AG08396 (cell line): ENCODE data around the gene ACTL6A.

Experiments
- DNase-seq: peaks from one replicate; pipeline ENCODE4 v3.0.0; 2012; ENCODE audit warnings: low spot score, mixed read lengths

Gene ACTL6A

DNA sequence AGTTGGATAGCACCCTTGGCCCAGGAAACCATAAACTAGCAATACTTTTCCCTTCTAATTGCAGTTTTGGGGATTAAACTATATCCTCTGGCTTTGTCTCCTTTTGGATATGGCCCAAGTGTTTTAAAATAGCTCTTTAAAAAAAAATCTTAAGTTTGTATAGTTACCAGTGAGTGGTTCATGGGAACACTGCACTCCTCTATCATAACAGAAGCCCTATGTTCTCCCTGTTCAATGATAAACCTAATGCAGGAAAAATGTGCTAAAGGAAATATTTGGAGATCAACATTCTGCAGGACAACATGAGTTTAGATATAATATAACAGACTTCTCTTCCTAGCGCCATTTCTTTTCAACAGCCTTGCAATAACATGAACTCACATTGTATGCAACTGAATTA, 28.6 kb downstream of the ACTL6A start:
- no peak for DNase-seq

DNA sequence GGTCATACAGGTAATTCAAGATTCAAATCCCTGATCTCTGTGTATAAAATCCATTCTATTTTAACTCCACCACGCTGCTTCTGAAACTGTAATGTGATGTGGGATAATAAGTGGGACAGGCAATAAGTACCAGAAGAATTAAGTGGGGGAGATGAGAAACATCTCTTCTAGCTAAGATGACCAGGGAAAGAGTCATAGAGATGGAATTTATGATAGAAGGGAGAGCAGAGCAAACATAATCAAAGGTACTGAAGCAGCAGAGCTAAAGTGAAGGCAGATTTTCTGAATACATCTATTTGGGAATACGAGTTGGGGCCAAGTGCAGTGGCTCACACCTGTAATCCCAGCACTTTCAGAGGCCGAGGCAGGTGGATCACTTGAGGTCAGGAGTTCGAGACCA, 36.8 kb downstream of the ACTL6A start:
- no peak for DNase-seq

DNA sequence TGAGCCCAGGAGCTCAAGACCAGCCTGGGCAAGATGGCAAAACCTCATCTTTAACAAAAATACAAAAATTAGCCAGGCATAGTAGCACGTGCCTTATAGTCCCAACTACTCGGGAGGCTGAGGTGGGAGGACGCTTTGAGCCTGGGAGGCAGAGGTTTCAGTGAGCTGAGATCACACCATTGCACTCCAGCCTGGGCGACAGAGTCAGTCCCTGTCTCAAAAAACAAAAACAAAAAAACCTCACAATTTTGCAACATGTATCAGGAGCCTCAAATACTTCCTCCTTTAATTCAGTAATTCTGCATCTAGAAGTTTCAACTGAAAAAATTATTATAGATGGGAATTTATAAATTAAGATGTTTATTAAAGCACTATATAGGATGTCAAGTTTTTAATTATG, 40.6 kb downstream of the ACTL6A start:
- no peak for DNase-seq

DNA sequence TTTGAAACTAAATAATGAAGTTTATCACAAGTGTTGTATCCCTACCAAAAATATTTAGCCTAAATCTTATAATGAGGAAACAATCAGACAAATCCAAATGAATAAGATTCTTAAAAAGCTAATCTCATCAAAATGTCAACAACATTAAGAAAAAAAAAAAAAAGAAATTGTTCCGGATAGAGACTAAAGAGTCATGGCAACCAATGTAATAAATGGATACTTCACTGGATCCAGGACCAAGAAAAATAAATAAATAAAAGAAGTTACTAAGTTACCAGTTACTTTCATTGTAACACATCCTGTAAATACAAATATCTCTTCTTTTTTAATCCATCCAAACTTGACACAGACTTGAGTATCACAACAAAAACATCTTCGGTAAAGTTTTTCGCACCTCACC, 41.1 kb downstream of the ACTL6A start:
- DNase-seq, result no peak

DNA sequence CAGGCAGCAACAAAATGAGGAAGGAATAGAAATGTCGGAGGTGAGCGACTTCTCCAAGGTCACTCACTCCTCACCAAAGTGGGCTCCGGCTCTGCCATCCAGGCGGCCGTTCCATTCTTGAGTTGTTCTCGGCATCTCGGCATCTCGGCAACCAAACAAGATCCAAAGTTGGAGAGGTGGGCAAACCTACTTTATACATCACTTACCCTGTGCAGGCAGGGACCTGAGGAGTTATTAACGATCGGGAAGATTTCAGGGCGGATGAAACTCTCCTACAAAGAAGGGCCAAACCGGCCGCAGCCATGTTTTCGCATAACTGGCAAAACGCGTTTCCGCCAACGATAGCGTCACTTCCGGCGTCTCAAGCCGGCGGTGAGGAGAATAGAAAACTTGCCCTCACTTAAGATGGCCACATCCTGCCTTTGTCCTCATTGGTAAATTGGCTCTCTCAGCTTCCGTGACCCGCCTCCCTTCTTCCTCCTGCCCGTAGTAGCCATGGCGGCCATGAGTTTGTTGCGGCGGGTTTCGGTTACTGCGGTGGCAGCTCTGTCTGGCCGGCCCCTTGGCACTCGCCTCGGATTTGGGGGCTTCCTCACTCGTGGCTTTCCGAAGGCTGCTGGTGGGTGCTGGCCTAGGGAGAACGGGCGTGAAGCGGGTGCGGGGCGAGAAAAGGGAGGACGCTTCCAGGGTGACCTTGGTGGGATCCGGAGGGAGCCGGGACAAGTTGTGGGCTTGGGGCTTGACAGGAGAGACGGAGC, 41.8 kb downstream of the ACTL6A start, which contains the start of the genes MRPL47 and NDUFB5:
MRPL47 (minus strand) TSS at position 318 of the 758 bp plus-strand sequence; CDS start at position 304, 14 bp downstream.
NDUFB5 (plus strand) TSS at position 474 of the 758 bp plus-strand sequence; CDS start at position 496, 22 bp downstream.
- peak; percentile 92 for DNase-seq

DNA sequence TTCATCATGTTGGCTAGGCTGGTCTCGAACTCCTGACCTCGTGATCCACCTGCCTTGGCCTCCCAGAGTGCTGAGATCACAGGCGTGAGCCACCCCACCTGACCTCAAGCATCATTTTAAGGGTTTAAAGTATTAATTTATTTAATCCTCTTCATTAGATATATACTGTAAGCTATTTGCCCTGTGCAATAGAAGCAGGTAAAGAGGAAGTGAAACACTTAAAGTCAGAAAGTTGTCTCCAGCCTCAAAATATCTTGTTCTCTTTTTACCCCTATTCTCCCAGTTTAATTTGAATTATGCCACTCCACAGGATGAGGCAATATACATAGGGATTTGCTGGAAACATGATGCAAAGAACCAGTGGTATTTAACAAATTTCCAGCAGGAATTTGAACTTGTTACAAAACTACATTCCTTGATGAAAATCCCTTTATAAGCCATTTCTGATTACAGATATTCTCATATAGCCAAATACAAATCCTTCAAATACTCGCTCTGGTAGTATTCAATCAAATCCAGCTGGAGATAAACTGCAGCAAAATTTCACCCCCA, 43.9 kb downstream of the ACTL6A start:
- DNase-seq, result no peak

DNA sequence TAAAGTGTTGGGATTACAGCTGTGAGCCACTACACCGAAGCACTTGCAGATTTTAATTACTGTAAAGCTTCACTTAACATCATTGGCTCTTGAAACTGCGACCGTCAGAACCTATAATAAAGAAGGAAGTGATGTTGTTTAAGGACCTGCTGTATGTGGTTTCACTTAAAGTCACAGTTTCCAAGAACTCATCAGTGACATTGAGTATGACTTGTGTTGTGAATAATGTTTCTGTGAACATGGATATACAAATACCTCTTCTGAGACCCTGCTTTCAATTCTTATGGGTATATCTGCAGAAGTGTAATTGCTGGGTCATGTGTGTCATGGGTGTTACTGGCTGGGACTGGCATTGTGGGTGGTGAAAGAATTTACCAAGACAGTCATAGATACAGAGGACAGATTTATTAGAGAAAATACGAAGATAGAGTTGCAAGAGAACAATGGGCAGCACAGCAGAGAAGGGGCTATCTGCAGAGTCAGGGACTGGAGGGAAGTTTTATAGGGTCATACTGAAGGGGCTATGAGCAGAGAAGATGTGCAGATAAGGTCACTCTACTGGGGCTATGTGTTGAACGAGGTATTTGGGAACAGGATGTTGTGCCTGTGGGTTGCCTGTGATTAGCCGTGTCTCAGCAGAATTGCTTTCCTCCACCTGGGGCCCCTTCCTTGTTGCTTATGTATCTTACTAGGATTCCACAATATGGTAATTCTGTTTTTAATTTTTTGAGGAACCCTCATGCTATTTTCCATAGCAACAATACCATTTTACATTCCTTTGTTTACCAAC, 46.4 kb downstream of the ACTL6A start:
- DNase-seq, result no peak

DNA sequence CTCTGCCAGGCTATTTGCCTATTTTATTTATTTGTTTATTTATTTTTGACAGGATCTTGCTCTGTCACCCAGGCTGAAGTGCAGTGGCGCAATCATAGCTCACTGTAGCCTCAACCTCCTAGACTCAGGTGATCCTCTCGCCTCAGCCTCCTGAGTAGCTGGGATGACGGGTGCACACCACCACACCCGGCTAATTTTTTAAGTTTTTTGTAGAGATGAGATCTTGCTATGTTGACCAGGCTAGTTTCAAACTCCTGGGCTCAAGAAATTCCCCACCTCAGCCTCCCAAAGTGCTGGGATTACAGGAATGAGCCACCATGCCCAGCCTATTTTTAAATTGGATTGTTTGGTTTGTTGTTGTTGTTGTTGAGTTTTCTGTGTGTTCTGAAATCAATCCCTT, 47.3 kb downstream of the ACTL6A start:
- no peak for DNase-seq

DNA sequence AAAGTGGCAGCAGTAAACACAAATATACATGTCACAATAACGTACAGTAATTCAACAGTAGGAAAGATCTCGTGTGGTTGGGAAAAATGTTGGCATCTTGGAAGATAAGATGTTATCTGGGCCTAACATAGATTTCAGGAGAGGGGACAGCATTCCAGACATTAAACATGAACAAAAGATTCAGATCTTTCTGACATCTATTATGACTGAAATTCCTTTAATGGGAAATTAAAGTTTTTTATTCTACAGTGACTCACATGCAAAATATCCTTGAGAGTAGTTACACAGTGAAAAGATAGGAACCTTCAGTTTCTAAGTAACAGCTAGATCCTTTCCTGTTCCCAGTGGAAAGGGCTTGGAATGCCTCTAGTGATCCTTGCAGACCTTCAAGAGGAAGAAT, 51.1 kb downstream of the ACTL6A start:
- DNase-seq, result peak; percentile 12

DNA sequence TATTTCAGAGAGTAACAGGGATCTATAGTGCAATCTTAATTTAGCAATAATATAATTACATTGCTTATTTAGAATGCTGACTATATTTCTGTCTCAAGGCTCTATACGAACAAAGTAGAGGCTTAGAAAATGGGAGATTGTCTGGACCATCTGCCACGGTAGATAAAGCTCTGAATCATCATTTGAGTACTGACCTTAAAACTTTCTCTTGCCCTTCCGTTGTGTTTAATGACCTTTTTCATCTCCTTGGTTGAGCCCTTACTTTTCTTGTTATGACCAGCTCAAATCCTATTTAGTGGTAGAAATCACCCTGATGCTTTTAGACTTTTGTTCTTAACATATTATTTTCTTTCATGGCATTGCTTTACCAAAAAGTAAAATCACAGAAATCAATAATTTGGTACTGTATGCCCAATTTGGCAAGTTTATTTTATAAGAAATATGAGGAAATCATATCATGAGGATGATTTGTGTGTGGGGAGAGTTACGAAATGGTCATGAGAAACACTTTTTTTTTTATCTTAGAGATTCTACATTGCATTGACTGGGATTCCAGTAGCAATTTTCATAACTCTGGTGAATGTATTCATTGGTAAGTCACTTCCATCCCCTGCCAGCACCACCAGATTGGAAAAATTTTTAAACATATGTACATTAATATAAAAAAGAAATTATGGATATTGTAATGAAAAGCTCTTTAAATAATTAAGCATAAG, 52.9 kb downstream of the ACTL6A start:
- DNase-seq, result no peak

DNA sequence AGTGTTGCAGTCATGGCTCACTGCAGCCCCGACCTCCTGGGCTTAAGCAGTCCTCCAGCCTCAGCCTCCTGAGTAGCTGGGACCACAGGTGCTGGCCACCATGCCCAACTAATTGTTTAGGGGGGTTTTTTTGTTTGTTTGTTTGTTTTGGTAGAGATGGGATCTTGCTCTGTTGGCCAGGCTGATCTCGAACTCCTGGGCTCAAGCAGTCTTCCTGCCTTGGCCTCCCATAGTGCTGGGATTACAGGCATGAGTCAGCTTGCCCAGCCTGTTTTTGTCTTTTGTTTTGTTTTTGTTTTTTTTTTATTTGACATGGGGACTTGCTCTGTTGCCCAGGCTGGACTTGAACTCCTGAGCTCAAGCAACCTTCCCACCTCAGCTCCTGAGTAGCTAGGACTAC, 59.3 kb downstream of the ACTL6A start:
- no peak for DNase-seq

DNA sequence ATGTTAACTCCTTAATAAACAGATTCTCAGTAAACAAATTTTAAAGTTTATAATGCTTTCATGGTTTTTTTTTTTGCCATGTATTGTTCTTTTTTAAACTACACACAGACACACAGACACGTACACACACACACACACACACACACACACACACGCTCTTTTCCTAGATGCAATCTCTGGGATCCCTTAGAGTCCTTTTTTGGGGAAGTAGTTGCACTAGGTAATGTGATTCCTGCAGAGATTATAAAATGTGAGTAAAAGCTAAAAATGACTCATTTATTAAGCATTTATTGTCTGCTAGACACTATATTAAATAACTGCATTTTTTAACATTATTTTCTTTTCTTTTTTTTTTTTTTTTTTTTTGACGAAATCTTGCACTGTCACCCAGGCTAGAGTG, 61.7 kb downstream of the ACTL6A start:
- no peak for DNase-seq

DNA sequence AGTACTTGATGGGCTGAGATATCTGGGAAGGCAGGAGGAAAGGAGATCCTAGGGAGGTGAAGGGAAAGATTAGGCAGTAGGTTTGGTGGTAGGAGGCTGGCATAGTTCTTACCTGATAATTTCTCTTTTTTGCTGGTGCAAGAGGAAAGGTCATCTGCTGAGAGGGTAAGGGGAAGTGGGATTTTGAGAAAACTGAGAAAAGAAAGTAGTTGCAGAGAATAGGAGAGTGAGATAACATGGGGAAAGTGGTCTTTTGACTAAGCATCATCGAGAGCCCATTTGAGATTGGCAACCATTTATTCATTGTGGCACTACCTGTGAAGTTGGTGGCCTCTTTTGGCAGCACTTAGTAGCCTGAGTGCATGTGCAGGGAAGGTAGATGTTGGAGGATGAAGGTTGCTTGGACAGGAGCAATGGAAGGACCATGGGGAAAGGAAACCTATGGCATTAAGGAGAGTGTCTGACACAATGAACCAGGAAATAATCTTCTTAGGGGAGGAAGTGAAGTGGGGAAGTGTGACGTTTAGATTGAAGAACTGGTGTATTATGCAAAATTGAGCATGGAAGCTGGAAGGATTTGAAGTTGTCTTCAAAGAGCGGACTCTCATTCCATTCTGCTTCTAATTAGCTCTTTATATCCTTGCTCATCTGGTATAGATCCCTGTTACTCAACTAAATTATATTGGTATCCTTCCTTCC, 68.2 kb downstream of the ACTL6A start:
- no peak for DNase-seq
